Stimulated activated naive CD8-positive, alpha-beta T cell treated with anti-CD3 and anti-CD28 coated beads, Interleukin-15, Interleukin-2, amounts not matched to agents 100 ng/mL and 50 ng/mL, for 24 hours (primary cell): ENCODE measurements around the gene SMIM29.
"Not testable (repeated sequence)": the region's sequence is repeated elsewhere in the genome, so short reads cannot be mapped to it uniquely, and the experiment has no call there.

Source experiments
- H3K27ac Mint-ChIP-seq: one replicate; pipeline ENCODE4 v1.8.0; 2021; ENCODE audit warnings: mild to moderate bottlenecking, mixed read lengths
- H3K27me3 Mint-ChIP-seq: one replicate; pipeline ENCODE4 v1.8.0; 2021; ENCODE audit warnings: mixed read lengths
- H3K36me3 Mint-ChIP-seq: one replicate; pipeline ENCODE4 v1.8.0; 2021; ENCODE audit warnings: low read depth, mixed read lengths
- H3K4me1 Mint-ChIP-seq: one replicate; pipeline ENCODE4 v1.8.0; 2021; ENCODE audit warnings: low read depth, mixed read lengths
- H3K4me3 Mint-ChIP-seq: one replicate; pipeline ENCODE4 v1.8.0; 2021; ENCODE audit warnings: mild to moderate bottlenecking, mixed read lengths
- H3K9me3 Mint-ChIP-seq: one replicate; pipeline ENCODE4 v1.8.0; 2021; ENCODE audit warnings: mixed read lengths

SMIM29 gene

DNA sequence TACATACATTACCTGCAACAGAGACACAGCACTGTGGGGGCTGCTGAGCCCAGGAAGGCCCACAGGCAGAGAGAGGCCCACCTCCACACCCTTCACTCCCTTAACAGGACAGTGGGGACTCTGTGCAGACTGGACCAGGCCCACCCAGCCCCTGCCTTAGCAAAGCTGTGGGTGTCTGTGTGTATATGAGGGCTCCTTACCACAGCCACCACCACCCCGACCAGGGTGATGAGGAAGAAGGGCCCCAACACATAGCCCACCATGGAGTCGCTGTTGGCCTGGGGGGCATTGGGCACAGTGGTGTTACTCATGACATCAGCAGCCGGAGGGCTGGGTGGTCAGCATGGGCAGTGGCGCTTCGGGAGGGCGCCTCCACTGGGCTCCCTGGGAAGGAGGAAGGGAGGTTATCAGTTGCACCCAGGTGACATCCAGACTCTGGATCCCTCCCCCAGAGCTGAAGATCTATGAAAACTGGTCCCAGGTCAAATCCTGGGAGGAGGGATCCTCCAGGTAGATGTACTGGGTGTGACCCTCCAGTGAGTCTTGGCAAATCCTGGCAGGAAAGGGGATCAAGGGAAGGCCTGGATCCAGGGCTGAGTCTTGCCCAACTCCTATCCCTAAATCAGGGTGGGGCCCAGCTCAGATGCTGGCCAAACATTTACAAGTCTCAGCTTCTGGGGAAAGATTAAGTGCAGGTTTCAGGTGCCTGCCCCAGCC, 1.2 kb downstream of the SMIM29 start:
- no peaks in the 10 kb centered on the region for H3K27me3 Mint-ChIP-seq
- H3K4me3 Mint-ChIP-seq: peak overlapping the region; percentile 93
- H3K36me3 Mint-ChIP-seq: peaks cover 25% of the 10 kb centered on the region
- H3K9me3 Mint-ChIP-seq: no peaks in the 10 kb centered on the region
- peaks cover 67% of the 10 kb centered on the region for H3K4me1 Mint-ChIP-seq
- peak overlapping the region; percentile 90 for H3K27ac Mint-ChIP-seq

DNA sequence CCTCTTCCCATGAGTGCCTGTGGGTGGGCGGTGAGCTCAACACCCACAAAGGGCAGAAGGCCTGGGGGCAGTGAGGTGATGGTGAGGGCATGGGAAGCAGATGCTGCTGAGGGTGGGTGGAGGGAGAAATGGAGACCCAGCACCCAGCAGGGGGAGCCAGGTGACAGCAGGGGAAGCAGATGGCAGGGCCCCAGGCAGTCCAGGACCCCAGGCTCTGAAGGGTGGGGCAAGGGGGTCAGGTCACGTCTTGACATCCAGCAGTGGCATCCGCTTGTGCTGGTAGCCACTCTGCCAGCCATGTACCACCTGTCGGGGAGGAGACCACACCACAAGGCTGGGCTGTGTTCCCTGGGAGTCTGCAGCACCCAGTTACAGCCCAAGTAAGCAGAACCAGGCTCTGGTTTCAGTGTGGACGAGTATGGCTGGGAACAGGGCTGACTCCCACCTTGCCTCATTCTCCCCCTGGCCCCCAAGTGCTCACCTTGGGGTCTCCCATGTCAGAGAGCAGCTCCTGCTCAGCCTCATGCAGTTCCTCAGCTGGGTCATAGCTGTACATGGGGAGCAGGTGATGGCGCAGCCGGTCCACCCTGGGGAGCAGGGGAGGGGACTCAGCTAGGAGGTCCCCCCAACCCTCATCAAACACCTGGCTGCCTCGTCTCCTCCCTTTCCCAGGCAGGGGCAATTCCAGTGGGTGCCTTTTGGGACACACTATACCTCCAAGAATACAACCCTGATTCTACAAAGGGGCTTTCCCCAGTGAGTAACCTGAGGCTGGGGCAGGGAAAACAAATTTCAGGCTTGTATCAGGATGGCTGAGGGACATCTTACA, 2.0 kb downstream of the SMIM29 start:
- H3K4me1 Mint-ChIP-seq: peaks cover 76% of the 10 kb centered on the region
- peak overlapping the region; percentile 63 for H3K27ac Mint-ChIP-seq
- H3K36me3 Mint-ChIP-seq: peaks cover 34% of the 10 kb centered on the region
- H3K4me3 Mint-ChIP-seq: peak overlapping the region; percentile 35
- no peaks in the 10 kb centered on the region for H3K9me3 Mint-ChIP-seq
- H3K27me3 Mint-ChIP-seq: no peaks in the 10 kb centered on the region

GRCh38 chr6:34246249-34246562, 2.6 kb downstream of the SMIM29 start:
- Mint-ChIP-seq H3K36me3 (peaks cover 40% of the 10 kb centered on the region), H3K4me3 (no peak overlapping the region), H3K27me3 (no peaks in the 10 kb centered on the region), H3K9me3 (no peaks in the 10 kb centered on the region), H3K27ac (no peak overlapping the region), H3K4me1 (peaks cover 82% of the 10 kb centered on the region)

DNA sequence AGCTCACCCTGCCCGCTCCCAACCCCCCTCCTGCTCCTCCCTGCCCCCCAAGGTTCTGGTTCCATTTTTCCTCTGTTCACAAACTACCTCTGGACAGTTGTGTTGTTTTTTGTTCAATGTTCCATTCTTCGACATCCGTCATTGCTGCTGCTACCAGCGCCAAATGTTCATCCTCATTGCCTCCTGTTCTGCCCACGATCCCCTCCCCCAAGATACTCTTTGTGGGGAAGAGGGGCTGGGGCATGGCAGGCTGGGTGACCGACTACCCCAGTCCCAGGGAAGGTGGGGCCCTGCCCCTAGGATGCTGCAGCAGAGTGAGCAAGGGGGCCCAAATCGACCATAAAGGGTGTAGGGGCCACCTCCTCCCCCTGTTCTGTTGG, 3.1 kb downstream of the SMIM29 start:
- H3K4me1 Mint-ChIP-seq: peaks cover 86% of the 10 kb centered on the region

GRCh38 chr6:34245032-34245760, 3.6 kb downstream of the SMIM29 start:
- H3K27me3 Mint-ChIP-seq, H3K9me3 Mint-ChIP-seq, H3K4me3 Mint-ChIP-seq: not testable (repeated sequence)
- peaks cover 91% of the 10 kb centered on the region for H3K4me1 Mint-ChIP-seq
- H3K36me3 Mint-ChIP-seq: peaks cover 49% of the 10 kb centered on the region
- peak overlapping the region; percentile 89 for H3K27ac Mint-ChIP-seq

More for the DNA sequence above, 3.1 kb downstream of the SMIM29 start:
- not testable (repeated sequence) for H3K4me3 Mint-ChIP-seq, H3K9me3 Mint-ChIP-seq, H3K27me3 Mint-ChIP-seq
- Mint-ChIP-seq H3K36me3 (peaks cover 44% of the 10 kb centered on the region), H3K27ac (peak overlapping the region; percentile 16)

DNA sequence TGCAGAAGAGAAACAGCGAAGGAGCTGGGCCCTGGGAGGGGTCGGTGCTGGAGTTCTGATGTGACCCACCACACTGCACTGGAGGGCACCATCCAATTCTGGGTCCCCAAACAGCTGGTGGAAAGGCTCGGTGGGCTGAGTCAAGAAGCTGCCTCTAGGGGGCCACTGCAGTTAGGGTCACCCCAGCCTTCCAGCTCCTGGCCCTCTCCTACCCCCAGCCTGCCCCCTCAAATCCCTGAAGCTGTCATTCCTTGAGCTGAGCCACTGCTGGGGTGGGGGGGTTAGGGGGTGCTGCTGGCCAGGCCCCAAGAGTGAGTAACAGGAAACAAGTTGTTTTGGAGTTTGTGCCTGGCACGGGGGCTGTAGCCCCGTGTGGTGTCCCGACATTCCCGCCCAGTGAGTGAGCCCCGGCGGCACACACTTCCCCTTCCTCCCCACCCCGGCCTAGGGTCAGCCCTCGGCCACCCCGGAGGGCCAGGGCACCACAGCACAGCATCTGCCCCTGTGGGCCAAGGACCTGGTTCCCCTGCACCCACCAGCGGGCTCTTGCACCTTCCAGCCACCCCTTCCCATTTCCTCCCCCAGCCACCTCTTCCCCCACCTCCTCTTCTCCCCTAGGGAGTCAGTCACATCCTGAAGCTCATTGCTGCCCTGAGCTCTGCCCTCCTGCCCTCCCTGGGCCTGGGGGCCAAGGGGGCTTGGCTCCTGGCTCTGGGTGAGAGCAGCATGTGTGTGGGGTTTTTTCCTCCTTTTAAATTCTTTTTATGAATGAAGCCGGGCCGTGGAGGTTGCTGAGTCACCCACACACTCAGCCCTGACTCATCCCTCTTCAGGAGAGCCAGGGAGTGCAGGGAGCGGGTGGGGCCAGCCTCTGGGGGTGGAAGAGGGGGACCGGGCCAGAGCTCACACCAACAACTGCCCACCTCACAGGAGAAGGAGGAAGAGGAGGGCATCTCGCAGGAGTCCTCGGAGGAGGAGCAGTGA, 4.6 kb downstream of the SMIM29 start:
- Mint-ChIP-seq H3K27me3 (no peaks in the 10 kb centered on the region), H3K9me3 (no peaks in the 10 kb centered on the region), H3K4me3 (peak overlapping the region; percentile 13), H3K36me3 (peaks cover 59% of the 10 kb centered on the region), H3K4me1 (peaks cover 91% of the 10 kb centered on the region), H3K27ac (peak overlapping the region; percentile 97)

GRCh38 chr6:34243131-34243771, 5.6 kb downstream of the SMIM29 start:
- H3K27me3 Mint-ChIP-seq: no peaks in the 10 kb centered on the region
- peaks cover 98% of the 10 kb centered on the region for H3K4me1 Mint-ChIP-seq
- no peaks in the 10 kb centered on the region for H3K9me3 Mint-ChIP-seq
- peaks cover 68% of the 10 kb centered on the region for H3K36me3 Mint-ChIP-seq
- H3K27ac Mint-ChIP-seq: peak overlapping the region; percentile 97
- H3K4me3 Mint-ChIP-seq: peak overlapping the region; percentile 60

DNA sequence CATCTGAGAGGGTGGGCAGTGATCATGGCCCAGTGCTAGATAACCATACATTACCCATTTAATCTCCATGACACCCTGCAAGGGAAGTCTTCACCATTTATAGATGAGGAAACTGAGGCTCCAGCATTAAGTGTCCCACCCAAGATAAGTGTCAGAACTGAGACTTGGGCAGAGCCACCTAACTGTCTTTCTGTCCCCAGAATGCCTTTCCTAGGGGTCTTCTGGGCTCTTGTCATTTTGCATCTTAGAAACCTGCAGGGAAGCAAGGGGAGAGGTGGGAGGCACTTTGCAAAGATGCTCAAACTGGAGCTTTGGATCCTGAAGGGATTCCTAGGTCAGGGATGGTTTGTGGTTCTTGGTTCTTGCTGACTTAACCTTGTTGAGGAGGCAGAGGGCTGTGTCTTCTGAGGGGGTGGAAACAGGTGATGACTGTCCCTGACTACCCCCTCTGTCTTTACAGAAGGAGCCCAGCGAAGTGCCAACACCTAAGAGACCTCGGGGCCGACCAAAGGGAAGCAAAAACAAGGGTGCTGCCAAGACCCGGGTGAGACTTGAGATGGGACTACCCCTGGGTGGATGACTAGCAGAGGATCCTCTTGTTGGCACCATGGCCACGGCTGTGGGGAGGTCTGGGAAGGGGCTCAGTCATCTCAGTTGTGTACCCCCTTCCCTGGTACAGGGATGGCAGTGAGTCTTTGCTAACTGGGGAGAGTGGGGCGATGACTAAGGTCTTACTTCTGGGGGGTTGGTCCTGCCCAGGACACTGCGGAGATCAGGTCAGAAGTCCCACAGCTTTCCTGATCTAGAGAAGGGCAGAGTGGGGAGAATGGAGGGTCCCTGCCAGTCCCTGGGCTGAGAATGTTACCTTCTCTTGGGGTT, 6.3 kb downstream of the SMIM29 start:
- Mint-ChIP-seq H3K27me3 (no peaks in the 10 kb centered on the region), H3K9me3 (no peaks in the 10 kb centered on the region), H3K4me3 (peak overlapping the region; percentile 60), H3K36me3 (peaks cover 70% of the 10 kb centered on the region), H3K4me1 (peaks cover 92% of the 10 kb centered on the region), H3K27ac (peak overlapping the region; percentile 97)

DNA sequence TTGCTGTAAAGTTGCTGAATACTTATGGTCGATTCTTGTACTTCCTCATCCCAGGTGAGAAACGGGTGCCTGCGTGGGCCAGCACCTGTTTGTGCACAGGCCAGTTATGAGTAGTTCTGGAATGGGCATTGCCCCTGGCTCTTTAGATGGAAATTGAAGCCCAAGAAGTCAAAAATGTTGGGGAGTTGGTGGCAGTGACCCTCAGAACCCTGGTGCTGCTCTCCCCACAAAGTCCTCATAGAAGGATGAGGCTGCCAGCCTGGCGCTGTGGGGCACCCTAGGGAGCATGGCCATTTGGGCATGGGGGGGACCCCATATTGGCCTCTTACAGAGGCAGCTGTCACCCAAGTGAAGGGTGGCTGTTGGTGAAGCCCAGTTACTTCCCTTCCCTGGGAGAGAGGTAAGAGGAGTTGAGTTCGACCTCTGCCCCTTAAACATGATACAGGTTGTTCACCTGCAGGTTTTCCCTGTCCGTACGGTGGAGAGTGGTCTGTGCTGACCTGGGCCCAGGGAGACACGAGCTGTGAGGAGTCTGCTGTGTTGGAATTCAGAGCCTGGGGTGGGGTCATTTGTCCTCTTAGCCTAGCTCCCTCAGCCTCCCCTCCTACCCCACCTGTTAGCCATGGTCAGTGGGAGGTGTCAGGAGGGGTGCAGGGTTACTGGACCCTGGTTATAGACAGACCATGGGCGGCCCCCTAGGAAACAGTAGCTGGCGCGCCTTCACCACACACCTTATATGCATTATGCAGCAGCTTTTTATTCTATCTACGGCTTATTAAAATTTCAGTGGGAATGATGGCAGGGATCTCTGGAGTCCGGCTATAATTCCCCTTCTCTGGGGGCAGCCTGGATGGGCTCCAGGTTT, 7.2 kb downstream of the SMIM29 start:
- peaks cover 70% of the 10 kb centered on the region for H3K36me3 Mint-ChIP-seq
- H3K4me1 Mint-ChIP-seq: peaks cover 83% of the 10 kb centered on the region
- H3K27me3 Mint-ChIP-seq: no peaks in the 10 kb centered on the region
- H3K9me3 Mint-ChIP-seq: no peaks in the 10 kb centered on the region
- H3K4me3 Mint-ChIP-seq: peak overlapping the region; percentile 60
- H3K27ac Mint-ChIP-seq: peak overlapping the region; percentile 97

DNA sequence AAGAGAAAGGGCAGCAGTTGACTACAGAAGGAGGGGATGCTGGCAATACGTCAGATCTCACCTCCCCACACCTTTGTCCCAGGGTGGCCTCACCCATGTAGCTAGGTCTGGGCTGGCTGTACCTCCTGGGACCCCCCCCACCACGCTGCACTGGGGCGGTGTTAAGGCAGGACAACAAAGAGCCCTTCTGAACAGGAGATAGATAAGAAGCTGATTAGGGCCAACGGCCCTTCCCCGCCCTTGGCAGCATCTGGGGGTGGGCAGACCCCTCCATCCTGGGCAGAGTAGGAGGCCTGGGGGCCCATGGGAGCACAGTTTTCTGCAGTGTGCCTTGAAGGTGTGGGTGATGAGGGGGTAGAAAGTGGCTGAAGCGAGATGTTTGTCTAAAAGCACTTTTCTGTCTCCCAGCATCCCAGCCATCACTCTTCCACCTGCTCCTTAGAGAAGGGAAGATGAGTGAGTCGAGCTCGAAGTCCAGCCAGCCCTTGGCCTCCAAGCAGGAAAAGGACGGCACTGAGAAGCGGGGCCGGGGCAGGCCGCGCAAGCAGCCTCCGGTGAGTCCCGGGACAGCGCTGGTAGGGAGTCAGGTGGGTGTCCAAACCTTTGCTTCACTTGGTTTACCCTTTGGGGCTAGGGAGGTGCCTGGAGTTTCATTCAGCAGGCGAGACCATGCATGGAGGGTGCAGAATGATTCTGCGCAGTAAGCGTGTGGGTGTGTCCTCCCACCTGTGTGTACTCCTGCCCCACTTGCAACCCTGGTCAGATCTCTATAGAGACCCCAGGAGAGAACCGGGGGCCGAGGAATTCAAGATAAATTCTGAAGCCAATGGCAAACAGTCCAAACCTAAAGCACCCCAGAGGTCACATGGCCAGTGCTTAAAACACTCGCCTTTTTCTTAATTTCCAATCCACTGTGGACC, 8.2 kb downstream of the SMIM29 start:
- H3K27me3 Mint-ChIP-seq: no peaks in the 10 kb centered on the region
- H3K9me3 Mint-ChIP-seq: no peaks in the 10 kb centered on the region
- H3K4me1 Mint-ChIP-seq: peaks cover 78% of the 10 kb centered on the region
- H3K4me3 Mint-ChIP-seq: peak overlapping the region; percentile 95
- peaks cover 61% of the 10 kb centered on the region for H3K36me3 Mint-ChIP-seq
- H3K27ac Mint-ChIP-seq: peak overlapping the region; percentile 97

GRCh38 chr6:34239893-34240292, 8.9 kb downstream of the SMIM29 start:
- peaks cover 57% of the 10 kb centered on the region for H3K36me3 Mint-ChIP-seq

DNA sequence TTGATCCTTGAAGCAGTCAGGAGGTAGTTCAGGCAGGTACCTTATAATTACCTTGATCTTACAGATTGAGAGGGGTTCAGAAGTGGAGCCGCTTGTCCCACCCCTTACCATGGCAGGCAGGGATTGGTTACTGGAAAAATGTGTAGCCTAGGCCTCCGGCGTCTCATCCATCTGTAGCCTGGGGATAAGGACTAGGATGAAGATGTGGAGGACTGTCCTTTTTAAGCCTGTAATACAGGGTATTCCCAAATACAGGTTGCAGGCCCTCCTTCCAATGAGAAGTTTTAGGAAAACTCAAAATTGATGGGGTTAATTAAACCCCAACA, 9.3 kb downstream of the SMIM29 start:
- Mint-ChIP-seq H3K4me3 (peak overlapping the region; percentile 95), H3K4me1 (peaks cover 69% of the 10 kb centered on the region), H3K9me3 (no peaks in the 10 kb centered on the region), H3K27me3 (no peaks in the 10 kb centered on the region), H3K36me3 (peaks cover 57% of the 10 kb centered on the region), H3K27ac (peak overlapping the region; percentile 97)

More at GRCh38 chr6:34239893-34240292, 8.9 kb downstream of the SMIM29 start:
- Mint-ChIP-seq H3K9me3 (no peaks in the 10 kb centered on the region), H3K27me3 (no peaks in the 10 kb centered on the region), H3K4me3 (peak overlapping the region; percentile 95), H3K4me1 (peaks cover 71% of the 10 kb centered on the region), H3K27ac (peak overlapping the region; percentile 97)
